ENCODE measurements around the gene ARL5A. TPM values are rescaled to one million over a fixed set of nuclear protein-coding genes. Genes with fewer than 3 reads are reported as not detected.

ARL5A gene
- total and polyA plus RNA-seq, 12 donors: 8.3 to 62.3 (median 55.6) TPM

DNA sequence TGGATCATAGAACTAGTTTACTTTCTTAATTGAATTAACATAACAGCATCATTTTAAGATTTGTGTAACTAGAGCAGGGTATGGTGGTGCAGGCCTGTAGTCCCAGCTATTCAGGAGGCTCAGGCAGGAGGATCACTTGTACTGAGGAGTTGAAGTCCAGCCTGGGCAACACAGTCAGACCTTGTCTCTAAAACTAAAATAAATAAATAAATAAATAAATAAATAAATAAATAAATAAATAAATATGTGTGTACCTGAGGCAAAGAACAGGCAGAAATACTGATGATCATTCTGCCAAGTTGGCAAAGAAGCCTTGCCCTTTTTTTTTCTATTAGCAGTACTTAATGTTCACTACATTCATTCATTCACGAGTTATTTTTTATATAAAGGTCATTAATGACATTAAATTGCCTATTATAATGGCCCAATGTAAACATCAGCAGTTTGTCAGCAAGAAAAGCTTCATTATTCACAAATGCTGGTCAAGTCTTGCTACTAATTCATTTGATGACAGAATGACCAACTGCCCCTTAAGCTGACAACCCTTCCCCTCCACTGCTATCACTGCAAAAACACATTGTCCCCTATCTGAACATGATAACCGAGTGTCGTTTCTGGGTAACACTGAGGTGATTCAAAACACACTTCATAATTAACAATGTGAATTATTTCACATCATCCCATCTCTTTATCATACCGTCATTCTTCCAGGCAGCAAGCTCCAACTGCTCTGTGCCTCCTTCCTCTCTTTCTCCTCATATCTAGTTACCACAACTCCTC is 39.0 kb downstream of the ARL5A start:
- WGBS, 2 donors: 70 to 80% methylated on average over 4 of the region's 4 CpGs
- TF ChIP-seq, protein P1, sequence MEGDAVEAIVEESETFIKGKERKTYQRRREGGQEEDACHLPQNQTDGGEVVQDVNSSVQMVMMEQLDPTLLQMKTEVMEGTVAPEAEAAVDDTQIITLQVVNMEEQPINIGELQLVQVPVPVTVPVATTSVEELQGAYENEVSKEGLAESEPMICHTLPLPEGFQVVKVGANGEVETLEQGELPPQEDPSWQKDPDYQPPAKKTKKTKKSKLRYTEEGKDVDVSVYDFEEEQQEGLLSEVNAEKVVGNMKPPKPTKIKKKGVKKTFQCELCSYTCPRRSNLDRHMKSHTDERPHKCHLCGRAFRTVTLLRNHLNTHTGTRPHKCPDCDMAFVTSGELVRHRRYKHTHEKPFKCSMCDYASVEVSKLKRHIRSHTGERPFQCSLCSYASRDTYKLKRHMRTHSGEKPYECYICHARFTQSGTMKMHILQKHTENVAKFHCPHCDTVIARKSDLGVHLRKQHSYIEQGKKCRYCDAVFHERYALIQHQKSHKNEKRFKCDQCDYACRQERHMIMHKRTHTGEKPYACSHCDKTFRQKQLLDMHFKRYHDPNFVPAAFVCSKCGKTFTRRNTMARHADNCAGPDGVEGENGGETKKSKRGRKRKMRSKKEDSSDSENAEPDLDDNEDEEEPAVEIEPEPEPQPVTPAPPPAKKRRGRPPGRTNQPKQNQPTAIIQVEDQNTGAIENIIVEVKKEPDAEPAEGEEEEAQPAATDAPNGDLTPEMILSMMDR (IDR thresholded peaks at IDR 0.05): no peak
- ATAC-seq (no peak), DNase-seq (no peak)
- Histone ChIP-seq H3K4me3 (no peak overlapping the region), H3K27me3 (no peaks in the 10 kb centered on the region), H3K36me3 (peaks cover 0 to 78% (median 0%) of the 10 kb centered on the region in 9 donors), H3K9me3 (peaks cover 0 to 6% (median 0%) of the 10 kb centered on the region in 11 donors), H3K27ac (no peak overlapping the region), H3K4me1 (no peaks in the 10 kb centered on the region)
- intact Hi-C loops (cut with DNase I): no loop called here

- DNase-seq (no peak), ATAC-seq (no peak)
- Histone ChIP-seq H3K4me1 (no peaks in the 10 kb centered on the region), H3K27me3 (no peaks in the 10 kb centered on the region), H3K27ac (no peak overlapping the region), H3K9me3 (peaks cover 0 to 1% (median 0%) of the 10 kb centered on the region in 11 donors), H3K4me3 (no peak overlapping the region), H3K36me3 (peaks cover 0 to 85% (median 3%) of the 10 kb centered on the region in 9 donors)
- intact Hi-C loops (cut with DNase I): no loop called here
- TF ChIP-seq, protein P1 (IDR thresholded peaks at IDR 0.05): no peak
- 85 to 90% methylated on average over 1 of the region's 1 CpG for WGBS, 2 donors
These were observed 41.7 kb downstream of the ARL5A start for GRCh38 chr2:151786483-151786882.

DNA sequence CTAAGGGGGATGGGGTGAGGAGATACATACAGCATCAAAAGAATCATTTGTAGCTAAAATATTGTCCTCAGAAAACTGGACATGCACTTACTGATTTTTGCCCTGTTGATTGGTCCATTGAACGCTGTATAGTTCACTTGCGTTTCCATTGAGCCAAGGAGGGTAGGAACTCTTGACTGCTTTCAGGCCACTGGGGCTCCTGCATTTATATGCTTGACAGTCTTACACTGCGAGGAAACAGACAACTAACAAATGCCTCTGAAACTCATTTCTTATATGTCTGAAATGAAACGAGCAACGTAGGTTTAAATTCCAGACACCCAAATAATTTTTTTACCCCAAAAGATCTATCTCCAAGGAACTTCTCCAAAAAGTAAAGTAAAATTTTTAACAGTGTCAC is 42.1 kb downstream of the ARL5A start:
- H3K27me3 ChIP-seq: no peaks in the 10 kb centered on the region
- no peak overlapping the region for H3K4me3 ChIP-seq
- H3K36me3 ChIP-seq: peaks cover 0 to 85% (median 7%) of the 10 kb centered on the region in 9 donors
- H3K4me1 ChIP-seq: no peaks in the 10 kb centered on the region
- intact Hi-C loops (cut with DNase I): no loop called here
- TF ChIP-seq, protein P1 (IDR thresholded peaks at IDR 0.05): no peak
- no peak overlapping the region for H3K27ac ChIP-seq
- 96 to 97% methylated on average over 5 of the region's 5 CpGs for WGBS, 2 donors
- no peak for ATAC-seq
- H3K9me3 ChIP-seq: no peaks in the 10 kb centered on the region
- DNase-seq: no peak

- Histone ChIP-seq H3K4me3 (no peak overlapping the region), H3K27me3 (no peaks in the 10 kb centered on the region), H3K36me3 (peaks cover 0 to 78% (median 9%) of the 10 kb centered on the region in 9 donors), H3K9me3 (peaks cover 0 to 10% (median 0%) of the 10 kb centered on the region in 11 donors), H3K27ac (no peak overlapping the region), H3K4me1 (no peaks in the 10 kb centered on the region)
- WGBS, 2 donors: 95 to 100% methylated on average over 2 of the region's 2 CpGs
- TF ChIP-seq, protein P1 (IDR thresholded peaks at IDR 0.05): no peak
- no peak for DNase-seq
- no peak for ATAC-seq
- intact Hi-C loops (cut with DNase I): no loop called here
These were observed 45.1 kb downstream of the ARL5A start for GRCh38 chr2:151783133-151783520.
